Measurements from ENCODE around the gene CCT7.

- TF ChIP-seq POLR2A (IDR thresholded peaks at IDR 0.05) (no peak), CTCF (IDR thresholded peaks at IDR 0.05) (no peak)
Observed at GRCh38 chr2:73284296-73285158, 50.4 kb downstream of the CCT7 start, which contains the start of gene FBXO41.
